ENCODE results near the gene ARHGAP4.

- no peak for TF ChIP-seq CTCF (IDR thresholded peaks at IDR 0.05; ENCODE audit: extremely low read depth in 1 of 2, insufficient read depth in 1 of 2, low read depth in 1 of 2, low read length in 2 of 2)
- TF ChIP-seq MAX (IDR thresholded peaks at IDR 0.05; ENCODE audit: insufficient read depth, insufficient read length) = no peak
- no peak for TF ChIP-seq POLR2A (IDR thresholded peaks at IDR 0.05; ENCODE audit: low read depth, low read length)
Observed at GRCh38 chrX:153902385-153902784, 23.7 kb downstream of the ARHGAP4 start.

Data from endothelial cell of umbilical vein (primary cell).